ENCODE results near the gene MEGF9. TPM values are rescaled to one million over a fixed set of nuclear protein-coding genes. Genes with fewer than 3 reads are reported as not detected.

The MEGF9 gene
- total RNA-seq, 1 experiment from 2014 or later = 8.3 TPM

DNA sequence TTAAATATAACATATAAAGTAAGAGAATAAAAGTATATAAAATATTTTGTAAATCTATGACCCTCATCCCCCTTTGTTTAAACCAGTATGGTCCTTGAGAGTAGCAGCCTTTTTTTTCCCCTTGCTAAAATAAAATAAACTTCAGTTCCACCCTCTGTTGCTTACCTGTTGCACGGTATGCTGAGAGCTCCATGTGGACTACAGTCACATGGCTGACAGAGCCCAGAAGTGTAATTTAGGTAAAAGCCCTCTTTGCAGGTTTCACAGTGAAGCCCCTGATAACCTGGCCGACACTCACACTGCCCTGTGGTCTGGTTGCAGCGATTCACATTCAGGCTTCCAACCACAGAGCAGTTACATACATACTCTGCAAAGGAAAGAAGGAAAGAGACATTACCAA lies 55.1 kb downstream of the MEGF9 start:
- no peaks in the 10 kb centered on the region for H3K36me3 ChIP-seq (ENCODE audit: control insufficient read depth in 1 of 2, insufficient read depth in 2 of 2, low read length in 2 of 2)
- intact Hi-C loops (cut with micrococcal nuclease) = no loop called here
- BruUV-seq (replicated peaks) = no TSS peak
- H3K4me2 ChIP-seq (ENCODE audit: low read length) = no peak overlapping the region
- no peak overlapping the region for H3K9ac ChIP-seq (ENCODE audit: low read length)
- TF ChIP-seq, protein P1, sequence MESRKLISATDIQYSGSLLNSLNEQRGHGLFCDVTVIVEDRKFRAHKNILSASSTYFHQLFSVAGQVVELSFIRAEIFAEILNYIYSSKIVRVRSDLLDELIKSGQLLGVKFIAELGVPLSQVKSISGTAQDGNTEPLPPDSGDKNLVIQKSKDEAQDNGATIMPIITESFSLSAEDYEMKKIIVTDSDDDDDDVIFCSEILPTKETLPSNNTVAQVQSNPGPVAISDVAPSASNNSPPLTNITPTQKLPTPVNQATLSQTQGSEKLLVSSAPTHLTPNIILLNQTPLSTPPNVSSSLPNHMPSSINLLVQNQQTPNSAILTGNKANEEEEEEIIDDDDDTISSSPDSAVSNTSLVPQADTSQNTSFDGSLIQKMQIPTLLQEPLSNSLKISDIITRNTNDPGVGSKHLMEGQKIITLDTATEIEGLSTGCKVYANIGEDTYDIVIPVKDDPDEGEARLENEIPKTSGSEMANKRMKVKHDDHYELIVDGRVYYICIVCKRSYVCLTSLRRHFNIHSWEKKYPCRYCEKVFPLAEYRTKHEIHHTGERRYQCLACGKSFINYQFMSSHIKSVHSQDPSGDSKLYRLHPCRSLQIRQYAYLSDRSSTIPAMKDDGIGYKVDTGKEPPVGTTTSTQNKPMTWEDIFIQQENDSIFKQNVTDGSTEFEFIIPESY (IDR thresholded peaks at IDR 0.05; ENCODE audit: extremely low read depth, insufficient replicate concordance, low read length) = no peak
- TF ChIP-seq, protein P2, sequence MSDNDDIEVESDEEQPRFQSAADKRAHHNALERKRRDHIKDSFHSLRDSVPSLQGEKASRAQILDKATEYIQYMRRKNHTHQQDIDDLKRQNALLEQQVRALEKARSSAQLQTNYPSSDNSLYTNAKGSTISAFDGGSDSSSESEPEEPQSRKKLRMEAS (IDR thresholded peaks at IDR 0.05) = no peak
- TF ChIP-seq, protein P3, sequence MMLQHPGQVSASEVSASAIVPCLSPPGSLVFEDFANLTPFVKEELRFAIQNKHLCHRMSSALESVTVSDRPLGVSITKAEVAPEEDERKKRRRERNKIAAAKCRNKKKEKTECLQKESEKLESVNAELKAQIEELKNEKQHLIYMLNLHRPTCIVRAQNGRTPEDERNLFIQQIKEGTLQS (IDR thresholded peaks at IDR 0.05) = no peak
- no peak for TF ChIP-seq ELF1 (IDR thresholded peaks at IDR 0.05; ENCODE audit: borderline replicate concordance, low read depth)
- TF ChIP-seq ZFX (IDR thresholded peaks at IDR 0.05) = no peak
- TF ChIP-seq ZNF274 (IDR thresholded peaks at IDR 0.05; ENCODE audit: low read depth, low read length) = no peak
- TF ChIP-seq SRF (IDR thresholded peaks at IDR 0.05; ENCODE audit: low read depth) = no peak
- no peaks in the 10 kb centered on the region for H3K9me3 ChIP-seq (ENCODE audit: control insufficient read depth in 1 of 2, insufficient read depth in 1 of 2, low read depth in 1 of 2, low read length in 2 of 2)
- H3K9me2 ChIP-seq (ENCODE audit: insufficient read depth) = no peaks in the 10 kb centered on the region
- no peaks in the 10 kb centered on the region for H3K79me2 ChIP-seq (ENCODE audit: insufficient read depth, low read length)
- H4K20me1 ChIP-seq (ENCODE audit: insufficient read depth) = no peaks in the 10 kb centered on the region
- no peaks in the 10 kb centered on the region for H3K27me3 ChIP-seq (ENCODE audit: insufficient read depth, low read length)
- ChIA-PET CTCF (no interaction called here), POLR2A (no interaction called here), RAD21 (ENCODE audit: low non-redundant PET in 1 of 2, low total read pairs in 2 of 2, uncharacterized antibody in 2 of 2, unreplicated experiment in 2 of 2) (no interaction called here)
- ATAC-seq = no peak
- no peak overlapping the region for H3K4me3 ChIP-seq (replicated peaks in 1 of 2; ENCODE audit: low read depth in 1 of 2, low read length in 2 of 2)
- DNase-seq (ENCODE audit: low read depth, low spot score) = no peak
- H3K27ac ChIP-seq (ENCODE audit: low read depth, low read length) = no peak overlapping the region
- H3K4me1 ChIP-seq (ENCODE audit: control insufficient read depth in 1 of 2, insufficient read depth in 2 of 2, low read length in 2 of 2) = 0 out of 4 replicates have a peak, but pooled peaks cover 0 to 3% of the 10 kb centered on the region in 2 experiments
- no peak overlapping the region for H2AFZ ChIP-seq (ENCODE audit: low read depth, low read length, poor library complexity, severe bottlenecking)
